Endothelial cell of umbilical vein (primary cell): ENCODE data around the gene DOP1B. TPM values are rescaled to one million over a fixed set of nuclear protein-coding genes. Genes with fewer than 3 reads are reported as not detected.

ENCODE experiments used
- BruUV-seq: library from RNA; stranded (reverse); fragments of 400-500 nt; replicated peaks from 2 replicates; lab custom pipeline; 2021; lab: Mats Ljungman, UMichigan
- CTCF ChIA-PET: fragments of 300-600, 350-600 bp; sonication (Branson Sonifier 250); formaldehyde crosslinking; loops from one replicate; lab custom pipeline; 2021; ENCODE audit warnings: antibody characterized with exemption, inconsistent platforms; lab: Charles Lee
- POLR2A ChIA-PET: fragments of 300-600, 350-600 bp; sonication (Branson Sonifier 250); formaldehyde crosslinking; loops from one replicate; lab custom pipeline; 2021; ENCODE audit warnings: antibody characterized with exemption, inconsistent platforms; lab: Charles Lee
- DNase-seq: peaks from one replicate; pipeline ENCODE4 v3.0.0-alpha.2; 2011; ENCODE audit warnings: low read depth, low spot score
- FAIRE-seq: peaks from 2 replicates; lab custom pipeline; 2011; peaks lifted over from hg19 to GRCh38; lab: Jason Lieb, UNC
- H2AFZ ChIP-seq: 2 replicates; pipeline ENCODE4 v1.6.0; 2012; ENCODE audit warnings: low read depth, low read length, control low read depth, inconsistent platforms
- H3K27ac ChIP-seq: 2 replicates; pipeline ENCODE4 v1.5.1; 2011; ENCODE audit warnings: low read depth, mild to moderate bottlenecking, control low read depth, low read length, moderate library complexity; ENCODE audit not compliant: insufficient read depth
- H3K27me3 ChIP-seq, 2 experiments: 2 replicates each; pipeline versions ENCODE4 v1.6.0 to v1.6.1; 2011; ENCODE audit warnings: low read length in 2 of 2, mixed read lengths in 1 of 2; ENCODE audit not compliant: control insufficient read depth in 2 of 2, insufficient read depth in 2 of 2
- H3K36me3 ChIP-seq, 2 experiments: 2 replicates in 1 of 2; 3 replicates in 1 of 2; pipeline ENCODE4 v1.5.1; 2011; ENCODE audit warnings: low read length in 2 of 2, mild to moderate bottlenecking in 1 of 2, moderate library complexity in 1 of 2; ENCODE audit not compliant: control insufficient read depth in 2 of 2, insufficient read depth in 2 of 2; ENCODE audit errors: extremely low read depth in 1 of 2
- H3K4me1 ChIP-seq: 3 replicates; pipeline ENCODE4 v1.5.1; 2011; ENCODE audit warnings: mild to moderate bottlenecking, low read length; ENCODE audit not compliant: control insufficient read depth, insufficient read depth; ENCODE audit errors: extremely low read depth
- H3K4me2 ChIP-seq: 2 replicates; pipeline ENCODE4 v1.6.1; 2011; ENCODE audit warnings: low read length, control low read depth, mixed read lengths; ENCODE audit not compliant: insufficient read depth
- H3K4me3 ChIP-seq, 3 experiments: fragments of 200-600 bp in 1 of 3; sonication (generic), shearing (Covaris generic) in 1 of 3; replicated peaks in 1 of 3; 2 replicates each; pipeline ENCODE4 v1.5.1; 2011 to 2016; ENCODE audit warnings: control low read depth in 3 of 3, low read length in 3 of 3, mild to moderate bottlenecking in 2 of 3, inconsistent platforms in 1 of 3, low read depth in 1 of 3, moderate library complexity in 1 of 3; ENCODE audit not compliant: insufficient read depth in 1 of 3
- H3K79me2 ChIP-seq: 2 replicates; pipeline ENCODE4 v1.6.0; 2012; ENCODE audit warnings: low read length, inconsistent platforms; ENCODE audit not compliant: control insufficient read depth, insufficient read depth
- H3K9ac ChIP-seq: replicated peaks from 2 replicates; pipeline ENCODE3; 2011; ENCODE audit warnings: low read length, control low read depth; ENCODE audit not compliant: insufficient read depth; ENCODE audit errors: extremely low read depth
- H3K9me1 ChIP-seq: replicated peaks from 3 replicates; pipeline ENCODE4 v1.6.0; 2011; ENCODE audit warnings: mild to moderate bottlenecking, low read length; ENCODE audit not compliant: control insufficient read depth, insufficient read depth; ENCODE audit errors: extremely low read depth
- H3K9me3 ChIP-seq: replicated peaks from 2 replicates; pipeline ENCODE4 v1.5.1; 2012; ENCODE audit warnings: low read length, inconsistent platforms; ENCODE audit not compliant: control insufficient read depth, insufficient read depth
- H4K20me1 ChIP-seq: replicated peaks from 2 replicates; pipeline ENCODE3; 2011; ENCODE audit warnings: mild to moderate bottlenecking, low read length; ENCODE audit not compliant: control insufficient read depth, insufficient read depth; ENCODE audit errors: extremely low read depth
- CTCF ChIP-seq, 2 donors: IDR thresholded peaks; 1 replicate in 1 of 2; 2 replicates in 1 of 2; pipeline ENCODE4 v1.5.1; 2011; ENCODE audit warnings: low read length in 2 of 2, mild to moderate bottlenecking in 2 of 2, moderate library complexity in 2 of 2, control low read depth in 1 of 2, inconsistent platforms in 1 of 2, low read depth in 1 of 2; ENCODE audit not compliant: insufficient read depth in 1 of 2; ENCODE audit errors: extremely low read depth in 1 of 2
- EZH2 ChIP-seq: IDR thresholded peaks from 2 replicates; pipeline ENCODE4 v1.6.1; 2012; ENCODE audit warnings: borderline replicate concordance, low read depth, mild to moderate bottlenecking, moderate library complexity, low read length, inconsistent platforms; ENCODE audit not compliant: severe bottlenecking
- FOS ChIP-seq: IDR thresholded peaks from 2 replicates; pipeline ENCODE4 v1.6.1; 2011; ENCODE audit warnings: mild to moderate bottlenecking, low read length, moderate library complexity, borderline replicate concordance; ENCODE audit not compliant: insufficient read depth
- GATA2 ChIP-seq: IDR thresholded peaks from 2 replicates; pipeline ENCODE4 v1.7.0; 2011; ENCODE audit warnings: low read depth, mild to moderate bottlenecking, moderate library complexity, mixed read lengths, low read length; ENCODE audit not compliant: insufficient read length, insufficient read depth
- JUN ChIP-seq: IDR thresholded peaks from 2 replicates; pipeline ENCODE4 v1.6.1; 2011; ENCODE audit warnings: borderline replicate concordance, low read depth; ENCODE audit not compliant: insufficient read length, insufficient read depth
- MAX ChIP-seq: IDR thresholded peaks from 2 replicates; pipeline ENCODE4 v1.6.1; 2011; ENCODE audit not compliant: insufficient read depth, insufficient read length
- MYC ChIP-seq: IDR thresholded peaks from one replicate; pipeline ENCODE4 v1.6.1; 2011; ENCODE audit warnings: mild to moderate bottlenecking, low read depth, low read length
- POLR2A ChIP-seq: IDR thresholded peaks from 2 replicates; pipeline ENCODE4 v1.6.1; 2012; ENCODE audit warnings: low read depth, mild to moderate bottlenecking, control low read depth, low read length
- POLR2AphosphoS5 ChIP-seq: IDR thresholded peaks from 2 replicates; pipeline ENCODE4 v1.6.1; 2012; ENCODE audit warnings: low read depth, mild to moderate bottlenecking, control low read depth, low read length, moderate library complexity; ENCODE audit not compliant: insufficient read depth
- dilution Hi-C: fragments of 300-500 bp; cut with MboI; formaldehyde crosslinking; loops from one replicate; pipeline ENCODE4 v1.15.0; 2019; ENCODE audit warnings: low sequenced_read_pairs; ENCODE audit not compliant: extremely low pct_ligation_motif_present
- intact Hi-C: fragments of 100-400 bp; cut with micrococcal nuclease; formaldehyde crosslinking; loops from one replicate; pipeline ENCODE4 v1.10.0; 2022
- polyA plus RNA-seq, 4 experiments: library from polyadenylated mRNA; depleted of rRNA in 3 of 4; stranded (reverse) in 3 of 4; unstranded in 1 of 4; fragments of >200 nt; gene quantifications; 2 replicates each; pipeline versions ENCODE4 v1.2.1 to v1.2.3, GENCODE V29; 2011 to 2012; ENCODE audit warnings: missing spikeins in 1 of 4
- total RNA-seq: library from RNA; stranded (reverse); gene quantifications from 2 replicates; pipeline ENCODE4 v1.2.3, GENCODE V29; 2021

Gene DOP1B
- total and polyA plus RNA-seq, 2 donors (not counting 3 experiments of a cell fraction or from before 2014, with no cell fraction given): 3.7 to 9.9 TPM

- no peaks in the 10 kb centered on the region for H3K36me3 ChIP-seq
- CTCF ChIA-PET: interaction anchor here (1.0 kb wide), 1 partner anchor 10 kb away, joined by 3 read pairs; no protein-coding TSS in a partner anchor
- H3K9ac ChIP-seq: no peak overlapping the region
- TF ChIP-seq JUN (no peak), GATA2 (no peak), CTCF (IDR thresholded peaks at IDR 0.05; ENCODE audit: extremely low read depth in 1 of 2, insufficient read depth in 1 of 2, low read depth in 1 of 2, low read length in 2 of 2) (no peak), FOS (no peak), EZH2 (no peak), MAX (no peak), POLR2AphosphoS5 (no peak), POLR2A (no peak), MYC (no peak)
- intact Hi-C loops: no loop called here
- H3K9me3 ChIP-seq: no peaks in the 10 kb centered on the region
- no TSS peak for BruUV-seq
- no peaks in the 10 kb centered on the region for H3K4me1 ChIP-seq
- FAIRE-seq (no peak), DNase-seq (no peak)
- no peaks in the 10 kb centered on the region for H4K20me1 ChIP-seq
- POLR2A ChIA-PET: no interaction called here
- no peaks in the 10 kb centered on the region for H3K79me2 ChIP-seq
- H3K27me3 ChIP-seq: no peaks in the 10 kb centered on the region
- H3K4me2 ChIP-seq: no peak overlapping the region
- no peak overlapping the region for H2AFZ ChIP-seq
- no peak overlapping the region for H3K4me3 ChIP-seq
- dilution Hi-C loops: no loop called here
- H3K9me1 ChIP-seq: no peaks in the 10 kb centered on the region
- H3K27ac ChIP-seq: no peak overlapping the region
Measured at GRCh38 chr21:36178349-36178748, 21.7 kb downstream of the DOP1B start.
